Muscle layer of duodenum (tissue), 2 donors: ENCODE data around the gene PARVA.
A peak's percentile ranks its signal among the peaks of the same experiment; 100 is the strongest.

Experiments
- H3K27ac ChIP-seq: one replicate; pipeline ENCODE4 v1.7.0; 2013; ENCODE audit warnings: mild to moderate bottlenecking, low read length
- H3K27me3 ChIP-seq: one replicate; pipeline ENCODE4 v1.7.0; 2013; ENCODE audit warnings: low read depth, mild to moderate bottlenecking, control low read depth, low read length
- H3K36me3 ChIP-seq, 2 donors: one replicate each; pipeline ENCODE4 v1.7.0; 2013; ENCODE audit warnings: low read length in 2 of 2, control low read depth in 1 of 2, mild to moderate bottlenecking in 1 of 2; ENCODE audit not compliant: insufficient read depth in 2 of 2, control insufficient read depth in 1 of 2
- H3K4me1 ChIP-seq, 2 donors: one replicate each; pipeline ENCODE4 v1.7.0; 2013; ENCODE audit warnings: low read length in 2 of 2, mild to moderate bottlenecking in 2 of 2, control low read depth in 1 of 2, moderate library complexity in 1 of 2; ENCODE audit not compliant: insufficient read depth in 2 of 2, control insufficient read depth in 1 of 2
- H3K4me3 ChIP-seq, 2 donors: one replicate each; pipeline ENCODE4 v1.7.0; 2013; ENCODE audit warnings: low read length in 2 of 2, low read depth in 1 of 2, mild to moderate bottlenecking in 1 of 2
- H3K9me3 ChIP-seq, 2 donors: one replicate each; pipeline ENCODE4 v1.7.0; 2013; ENCODE audit warnings: low read length in 2 of 2, control low read depth in 1 of 2, mild to moderate bottlenecking in 1 of 2; ENCODE audit not compliant: control insufficient read depth in 1 of 2
- donor health status: healthy.

The PARVA gene

DNA sequence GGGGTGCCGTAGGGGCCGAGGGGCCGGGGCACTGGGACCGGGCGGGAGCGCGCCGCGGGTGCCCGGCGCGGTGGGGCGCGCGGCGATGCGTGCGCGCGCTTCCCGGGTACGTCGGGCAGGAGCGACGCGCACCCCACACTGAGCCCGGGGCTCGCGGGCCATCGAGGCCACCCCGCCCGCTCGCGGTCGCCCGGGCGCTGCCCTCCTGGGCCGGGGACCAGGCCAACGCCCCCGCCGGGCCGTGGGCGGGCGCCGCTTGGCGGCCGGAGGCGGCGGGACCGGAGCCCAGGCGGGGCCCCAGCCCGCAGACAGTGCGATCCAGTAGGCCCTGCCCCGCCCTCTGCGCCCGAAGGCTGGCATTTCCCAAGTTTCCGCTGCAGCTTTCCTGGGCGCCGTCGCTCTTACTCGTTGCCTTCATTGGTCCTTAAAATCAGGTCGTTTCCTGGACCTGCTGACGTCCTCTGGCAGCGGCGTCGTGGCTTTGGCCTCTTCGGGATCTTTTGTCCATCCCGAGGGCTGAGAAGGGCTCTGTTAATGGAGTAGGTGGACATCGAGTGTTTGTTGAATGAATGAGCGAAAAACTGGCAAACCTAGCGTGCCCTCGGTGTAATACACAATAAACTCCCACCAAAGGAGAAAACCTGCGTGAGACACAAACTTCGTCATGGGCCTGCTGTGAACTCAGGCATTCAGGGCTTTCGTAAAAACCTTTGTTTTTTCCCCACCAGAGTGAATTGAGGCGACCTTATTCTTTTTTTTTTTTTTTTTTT is 638 bp downstream of the PARVA start:
- H3K36me3 ChIP-seq = no peaks in the 10 kb centered on the region
- no peaks in the 10 kb centered on the region for H3K27me3 ChIP-seq
- peak overlapping the region; percentile 69 to 74 for H3K4me3 ChIP-seq
- peaks cover 0 to 20% of the 10 kb centered on the region in 2 donors for H3K4me1 ChIP-seq
- peak overlapping the region; percentile 93 for H3K27ac ChIP-seq
- H3K9me3 ChIP-seq = no peaks in the 10 kb centered on the region

DNA sequence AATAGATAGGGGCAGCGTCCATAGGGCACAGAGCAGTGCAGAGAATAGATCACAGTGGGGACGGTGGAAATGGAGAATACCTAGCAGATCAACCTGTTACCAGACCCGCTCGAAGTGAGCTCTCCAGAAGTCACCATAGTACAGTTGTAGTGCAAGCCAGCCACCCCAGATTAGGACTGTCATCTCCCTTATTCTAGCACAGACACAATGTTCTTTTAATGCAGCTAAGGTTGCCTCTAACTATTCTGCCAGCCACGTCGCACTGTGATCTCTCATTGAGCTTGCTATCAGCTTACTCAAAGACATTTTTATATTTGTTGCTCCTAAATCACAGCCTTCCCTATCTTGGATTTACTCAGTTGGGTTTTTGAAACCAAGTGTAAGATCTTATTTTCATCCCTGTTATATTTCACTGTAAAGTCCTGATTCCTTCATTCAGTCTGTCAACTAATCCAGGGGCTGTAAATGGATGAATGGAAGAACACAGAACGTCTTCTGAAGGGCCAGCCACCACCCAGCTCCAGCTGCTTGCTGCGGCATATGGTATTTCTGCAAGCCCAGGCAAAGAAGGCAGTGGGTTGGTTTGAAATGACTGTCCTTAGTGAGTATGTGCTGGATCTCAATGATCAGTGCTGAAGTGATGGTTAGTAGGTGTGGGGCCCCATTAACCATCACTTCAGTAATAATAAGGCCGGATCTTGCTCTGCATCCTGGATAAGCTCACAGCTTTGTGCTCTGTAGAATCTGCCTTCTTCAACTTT is 3.4 kb downstream of the PARVA start:
- Histone ChIP-seq H3K36me3 (no peaks in the 10 kb centered on the region), H3K4me3 (peak overlapping the region in 1 of 2 donors; percentile 69), H3K27me3 (no peaks in the 10 kb centered on the region), H3K27ac (peak overlapping the region; percentile 53), H3K4me1 (peaks cover 0 to 23% of the 10 kb centered on the region in 2 donors), H3K9me3 (no peaks in the 10 kb centered on the region)

DNA sequence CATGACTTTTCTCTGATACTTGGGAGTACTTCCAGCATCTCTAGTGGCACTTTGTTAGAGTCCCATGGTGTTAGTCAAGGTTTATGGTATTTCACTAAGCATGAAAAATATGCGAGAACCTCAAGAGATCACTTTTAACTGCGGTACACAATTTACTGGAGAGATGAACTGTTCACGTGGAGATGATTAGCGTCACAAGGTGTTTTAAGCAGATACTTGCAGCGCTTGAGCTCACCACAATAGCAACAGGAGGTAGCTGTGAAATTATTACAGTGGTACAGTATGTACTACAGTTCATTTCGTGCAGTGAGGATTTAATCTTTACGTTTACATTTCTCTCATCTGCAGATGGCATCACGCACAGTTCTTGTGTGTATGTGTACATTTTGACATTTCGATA is 4.5 kb downstream of the PARVA start:
- Histone ChIP-seq H3K4me1 (peaks cover 0 to 28% of the 10 kb centered on the region in 2 donors), H3K36me3 (no peaks in the 10 kb centered on the region), H3K4me3 (no peak overlapping the region), H3K9me3 (no peaks in the 10 kb centered on the region), H3K27me3 (no peaks in the 10 kb centered on the region), H3K27ac (peak overlapping the region; percentile 56)

DNA sequence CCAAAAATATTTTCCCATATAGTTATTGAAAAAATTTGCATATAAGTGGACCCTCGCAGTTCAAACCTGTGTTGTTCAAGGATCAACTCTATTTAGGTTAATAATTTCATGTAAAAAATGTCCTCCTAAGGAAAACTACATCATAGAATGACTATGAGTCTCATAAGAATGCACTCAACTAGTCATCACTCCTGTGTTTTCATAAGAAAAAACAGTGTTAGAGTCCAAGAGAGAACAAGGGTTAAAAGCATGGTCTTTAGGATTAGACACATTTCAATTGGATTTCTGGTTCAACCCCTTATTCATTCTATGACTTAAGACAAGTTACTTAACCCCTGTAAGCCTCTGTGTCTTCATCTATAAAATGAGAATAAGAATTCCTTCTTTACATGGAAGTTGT is 5.1 kb downstream of the PARVA start:
- Histone ChIP-seq H3K27me3 (no peaks in the 10 kb centered on the region), H3K36me3 (no peaks in the 10 kb centered on the region), H3K27ac (peak overlapping the region; percentile 56), H3K4me1 (peaks cover 0 to 23% of the 10 kb centered on the region in 2 donors), H3K4me3 (no peak overlapping the region), H3K9me3 (no peaks in the 10 kb centered on the region)

DNA sequence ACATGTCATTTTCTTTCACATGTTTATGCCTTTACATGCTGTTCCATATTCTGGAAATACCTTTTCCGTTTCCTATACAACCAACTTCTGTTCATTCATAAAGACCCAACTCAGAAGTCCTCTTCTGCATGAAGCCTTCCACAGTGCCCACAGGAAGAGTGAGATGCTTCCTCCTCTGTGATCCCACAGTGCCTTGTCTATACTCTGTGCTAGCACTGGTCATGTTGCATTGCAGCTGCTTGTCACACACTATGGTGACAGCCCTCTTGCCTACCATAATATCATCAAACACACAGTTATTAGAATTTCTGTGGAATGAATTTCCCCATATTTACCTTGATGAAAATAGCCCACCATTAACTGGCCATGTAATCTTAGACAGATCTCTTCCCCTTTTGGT is 8.9 kb downstream of the PARVA start:
- H3K27me3 ChIP-seq = no peaks in the 10 kb centered on the region
- H3K9me3 ChIP-seq = no peaks in the 10 kb centered on the region
- peaks cover 11 to 41% of the 10 kb centered on the region in 2 donors for H3K4me1 ChIP-seq
- H3K27ac ChIP-seq = peak overlapping the region; percentile 56
- no peak overlapping the region for H3K4me3 ChIP-seq
- H3K36me3 ChIP-seq = no peaks in the 10 kb centered on the region

DNA sequence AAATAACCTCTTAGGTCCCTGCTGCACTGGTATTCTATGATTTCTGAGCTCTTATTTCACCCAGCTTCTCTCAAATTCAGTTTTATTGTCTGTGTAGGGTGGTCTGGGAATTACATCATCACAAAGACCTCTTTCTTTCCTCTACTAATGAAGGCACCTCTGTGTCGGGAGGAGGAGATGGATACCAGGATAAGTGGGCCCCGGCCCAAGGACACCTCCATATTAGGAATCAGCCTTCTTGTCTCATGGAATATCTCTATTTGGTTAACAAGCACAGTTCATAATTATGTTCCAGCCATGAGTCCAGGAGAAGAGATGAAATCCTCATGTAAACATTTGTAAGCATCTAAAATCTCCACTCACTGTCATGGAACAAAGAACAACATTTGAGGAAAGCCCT is 9.4 kb downstream of the PARVA start:
- H3K4me1 ChIP-seq = peaks cover 11 to 41% of the 10 kb centered on the region in 2 donors
- no peaks in the 10 kb centered on the region for H3K27me3 ChIP-seq
- H3K9me3 ChIP-seq = no peaks in the 10 kb centered on the region
- H3K36me3 ChIP-seq = no peaks in the 10 kb centered on the region
- no peak overlapping the region for H3K4me3 ChIP-seq
- H3K27ac ChIP-seq = peak overlapping the region; percentile 56

DNA sequence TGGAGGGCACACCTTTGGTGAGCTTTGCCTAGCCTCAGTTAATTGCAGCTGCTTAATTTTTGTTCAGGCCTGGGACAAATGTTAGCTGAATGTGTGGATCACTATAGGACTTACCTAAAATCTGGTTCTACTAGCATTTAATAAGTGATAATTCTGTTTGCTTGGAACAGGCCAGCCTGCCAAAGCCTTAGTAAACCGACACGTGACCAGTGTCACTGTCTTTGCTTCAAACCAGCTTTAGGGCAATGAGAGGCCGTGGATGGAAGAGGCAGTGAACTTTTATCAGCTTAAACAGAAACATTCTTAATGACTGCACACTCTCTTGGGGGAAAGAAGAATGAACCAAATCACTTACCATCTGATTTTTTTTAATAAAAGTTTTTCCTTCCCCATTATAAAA is 10.8 kb downstream of the PARVA start:
- H3K36me3 ChIP-seq = no peaks in the 10 kb centered on the region
- no peak overlapping the region for H3K4me3 ChIP-seq
- peak overlapping the region; percentile 74 for H3K27ac ChIP-seq
- H3K27me3 ChIP-seq = no peaks in the 10 kb centered on the region
- H3K4me1 ChIP-seq = peaks cover 11 to 41% of the 10 kb centered on the region in 2 donors
- H3K9me3 ChIP-seq = no peaks in the 10 kb centered on the region

DNA sequence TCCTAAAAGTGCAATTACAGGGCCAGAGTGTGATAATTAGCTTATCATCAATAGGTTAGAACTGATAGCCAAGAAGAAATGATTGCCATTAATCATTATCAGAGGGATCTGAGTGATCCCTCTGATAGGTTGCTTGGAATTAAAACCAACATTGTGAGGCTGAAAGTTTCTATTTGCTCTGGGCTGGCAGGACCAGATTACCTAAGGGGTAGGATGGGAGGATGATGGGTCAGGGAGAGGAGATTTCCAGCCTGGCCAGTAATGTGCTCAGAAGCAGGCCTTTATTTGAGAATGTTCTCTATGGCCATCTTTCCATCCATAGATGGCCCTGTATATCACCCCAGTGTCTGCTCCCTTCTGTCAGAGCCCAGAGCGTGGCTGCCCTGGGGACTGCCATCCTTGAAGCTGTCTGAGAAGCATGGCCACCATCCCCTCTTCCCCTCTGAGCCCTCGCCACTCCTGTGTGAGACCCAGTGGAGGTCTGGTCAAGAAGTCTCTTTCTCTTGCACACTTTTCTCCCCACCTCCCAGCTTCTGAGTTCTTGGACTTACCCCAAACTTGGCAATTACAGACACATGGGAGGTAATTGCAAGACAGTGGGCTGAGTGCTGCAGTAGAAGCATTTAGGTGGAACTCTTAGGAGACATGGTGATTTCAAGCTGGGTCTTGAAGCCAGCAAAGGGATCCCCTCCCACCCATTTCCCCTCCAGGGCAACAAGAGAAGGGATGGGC is 11.7 kb downstream of the PARVA start:
- H3K36me3 ChIP-seq = peaks cover 0 to 3% of the 10 kb centered on the region in 2 donors
- H3K27me3 ChIP-seq = no peaks in the 10 kb centered on the region
- H3K9me3 ChIP-seq = no peaks in the 10 kb centered on the region
- peak overlapping the region; percentile 90 for H3K27ac ChIP-seq
- peak overlapping the region in 1 of 2 donors; percentile 31 for H3K4me3 ChIP-seq
- peaks cover 11 to 41% of the 10 kb centered on the region in 2 donors for H3K4me1 ChIP-seq

DNA sequence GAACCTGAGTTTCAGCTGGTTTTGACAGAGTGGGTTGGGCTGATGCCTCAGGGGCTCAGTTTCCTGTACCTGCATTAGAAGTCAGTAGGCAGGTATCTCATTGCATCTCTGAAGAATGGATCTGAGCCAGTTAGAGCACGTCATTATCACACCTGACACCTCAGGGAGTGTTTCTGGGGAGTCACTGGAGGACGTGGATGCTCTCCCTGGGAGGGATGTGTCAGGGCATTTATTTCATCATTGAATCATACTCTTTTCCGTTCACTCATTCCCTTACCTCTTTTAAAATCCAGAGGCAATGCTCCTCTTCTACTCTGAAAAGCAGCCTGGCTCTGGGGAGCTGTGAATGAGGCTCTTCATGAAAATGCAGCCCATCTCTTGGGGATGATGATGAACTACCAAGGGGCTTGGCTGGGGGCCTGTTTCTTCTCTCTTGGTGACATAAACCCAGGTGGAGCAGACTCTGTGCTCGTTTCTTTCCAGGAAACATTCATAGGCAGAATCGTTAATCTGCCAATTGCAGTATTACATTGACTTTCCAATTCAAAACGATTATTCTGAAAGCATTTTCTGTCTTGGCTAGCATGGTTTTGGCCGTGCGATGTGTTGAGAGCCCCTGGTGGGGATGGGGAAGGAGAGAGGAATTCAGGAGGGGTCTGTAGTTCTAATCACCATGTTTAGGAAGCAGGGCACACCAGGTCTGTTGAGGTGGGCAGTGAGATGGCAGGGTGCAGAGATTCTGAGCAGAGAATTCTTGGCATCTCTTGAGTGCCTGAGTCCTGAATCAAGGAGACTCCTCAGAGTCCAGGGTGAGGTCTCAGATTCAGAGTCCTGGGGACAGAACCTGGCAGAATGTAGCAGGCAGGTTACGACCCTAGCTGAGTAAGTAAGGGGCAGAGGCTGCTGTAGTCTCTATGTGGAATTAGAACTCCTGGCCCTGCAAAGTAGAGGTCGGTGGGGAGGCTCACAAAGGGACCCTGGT is 12.6 kb downstream of the PARVA start:
- peak overlapping the region in 1 of 2 donors; percentile 31 for H3K4me3 ChIP-seq
- no peaks in the 10 kb centered on the region for H3K27me3 ChIP-seq
- H3K27ac ChIP-seq = peak overlapping the region; percentile 90
- H3K9me3 ChIP-seq = no peaks in the 10 kb centered on the region
- H3K4me1 ChIP-seq = peaks cover 11 to 41% of the 10 kb centered on the region in 2 donors
- H3K36me3 ChIP-seq = peaks cover 0 to 3% of the 10 kb centered on the region in 2 donors

DNA sequence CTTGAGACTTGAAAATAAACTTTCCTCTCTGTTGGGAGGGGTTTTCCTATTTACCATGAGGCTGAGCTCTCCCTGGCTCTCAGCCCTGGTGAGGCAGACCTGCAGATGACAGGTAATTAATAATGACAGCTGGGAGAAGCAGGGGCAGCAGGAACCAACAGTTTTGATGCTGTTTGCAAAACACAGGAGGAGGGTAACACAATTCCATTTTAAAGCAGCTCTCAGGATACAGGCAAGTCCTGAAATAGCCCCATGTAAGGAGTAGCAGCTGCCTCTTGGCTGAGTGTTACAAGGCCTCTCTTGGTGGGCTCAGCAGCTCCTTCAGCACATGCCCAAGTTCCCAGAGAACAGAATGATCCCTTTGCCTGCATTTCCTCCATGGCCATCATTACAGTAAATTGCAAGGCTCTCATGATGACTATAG is 13.3 kb downstream of the PARVA start:
- peak overlapping the region; percentile 90 for H3K27ac ChIP-seq
- no peak overlapping the region for H3K4me3 ChIP-seq
- peaks cover 0 to 3% of the 10 kb centered on the region in 2 donors for H3K36me3 ChIP-seq
- no peaks in the 10 kb centered on the region for H3K9me3 ChIP-seq
- peaks cover 11 to 38% of the 10 kb centered on the region in 2 donors for H3K4me1 ChIP-seq
- no peaks in the 10 kb centered on the region for H3K27me3 ChIP-seq
